GM19395 (cell line): ENCODE results near the gene VIPR2.

Experiments used
- ATAC-seq: cut with Tn5 transposase; IDR thresholded peaks from one replicate; pipeline ENCODE4 v1.9.1; 2021; ENCODE audit warnings: mild to moderate bottlenecking, moderate library complexity; ENCODE audit not compliant: unreplicated experiment

Gene VIPR2

DNA sequence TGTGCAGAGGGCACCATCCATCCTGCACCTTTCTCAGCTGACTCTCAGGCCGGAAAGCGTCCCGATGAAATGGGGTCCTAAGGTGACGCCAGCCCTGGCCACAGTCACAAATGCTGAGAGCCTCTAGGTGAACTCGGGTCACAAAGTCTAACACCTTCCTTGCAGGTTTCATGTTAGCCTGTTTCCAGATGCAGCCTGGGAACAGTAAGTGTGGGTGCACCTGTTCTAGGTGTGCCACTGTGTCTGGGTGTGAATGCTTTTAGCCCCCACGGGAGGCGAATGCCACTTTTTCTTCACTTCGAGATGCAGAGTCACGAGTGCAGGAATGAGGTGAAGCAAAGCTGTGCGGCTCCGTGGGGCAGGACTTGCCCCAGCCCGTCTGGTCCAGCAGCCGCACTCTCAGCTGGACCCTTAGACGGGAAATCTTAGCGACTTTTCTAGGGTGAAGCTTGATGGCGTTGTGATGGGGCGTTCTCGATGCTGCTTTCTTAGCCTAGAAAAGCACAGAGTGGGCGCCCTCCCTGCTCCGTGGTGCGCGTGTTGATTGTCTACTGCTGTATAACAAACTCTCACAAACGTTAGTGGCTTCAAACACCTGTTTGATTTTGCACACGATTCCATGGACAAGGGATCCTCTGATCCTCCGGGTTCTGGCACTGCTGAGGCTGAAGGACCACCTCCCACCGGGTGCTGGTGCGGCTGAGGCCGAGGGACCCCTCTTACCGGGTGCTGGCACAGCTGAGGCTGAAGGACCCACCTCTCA, 13.6 kb upstream of the VIPR2 start:
- ATAC-seq = no peak

DNA sequence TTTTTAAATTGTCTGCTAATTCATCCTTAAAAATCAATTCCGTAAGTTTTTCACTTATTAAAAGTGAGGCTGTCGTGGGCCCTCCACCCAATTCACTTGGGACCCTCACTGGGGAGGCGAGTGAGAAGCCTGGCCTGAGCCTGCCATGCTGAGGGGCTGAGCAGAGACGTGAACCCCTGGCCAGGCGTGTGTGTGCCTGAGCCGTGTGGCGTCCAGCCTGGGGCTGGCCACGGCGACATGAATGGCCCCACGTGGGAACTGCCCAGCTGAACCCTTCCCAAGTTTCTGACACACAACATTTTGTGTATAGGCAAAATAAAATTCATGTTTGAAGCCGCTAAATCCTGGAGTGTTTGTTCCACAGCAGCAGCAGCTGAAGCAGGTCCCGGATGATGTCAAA, 13.0 kb upstream of the VIPR2 start:
- no peak for ATAC-seq

GRCh38 chr7:159156436-159157245, 12.0 kb upstream of the VIPR2 start:
- no peak for ATAC-seq

- ATAC-seq = no peak
Observed at GRCh38 chr7:159155410-159155809, 10.7 kb upstream of the VIPR2 start.

GRCh38 chr7:159154243-159154642, 9.6 kb upstream of the VIPR2 start:
- no peak for ATAC-seq

DNA sequence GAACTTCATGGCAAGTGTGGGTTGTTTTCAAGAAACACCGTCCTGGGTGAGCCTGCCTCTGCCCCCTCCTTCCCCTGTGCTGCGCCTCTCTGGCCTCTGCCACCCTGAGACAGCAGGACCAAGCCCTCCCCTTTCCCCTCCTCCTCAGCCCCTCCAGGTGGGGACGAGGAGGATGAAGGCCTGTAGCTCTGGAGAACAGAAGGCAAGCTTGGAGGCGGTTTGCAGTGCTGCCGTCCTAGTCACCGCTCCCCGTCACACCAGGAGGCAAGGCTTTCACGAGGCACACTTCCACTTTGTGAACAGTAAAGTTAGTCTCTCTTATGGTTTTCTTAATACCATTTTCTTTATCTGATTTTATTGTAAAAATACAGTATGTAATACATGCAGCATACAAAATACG, 8.8 kb upstream of the VIPR2 start:
- no peak for ATAC-seq

DNA sequence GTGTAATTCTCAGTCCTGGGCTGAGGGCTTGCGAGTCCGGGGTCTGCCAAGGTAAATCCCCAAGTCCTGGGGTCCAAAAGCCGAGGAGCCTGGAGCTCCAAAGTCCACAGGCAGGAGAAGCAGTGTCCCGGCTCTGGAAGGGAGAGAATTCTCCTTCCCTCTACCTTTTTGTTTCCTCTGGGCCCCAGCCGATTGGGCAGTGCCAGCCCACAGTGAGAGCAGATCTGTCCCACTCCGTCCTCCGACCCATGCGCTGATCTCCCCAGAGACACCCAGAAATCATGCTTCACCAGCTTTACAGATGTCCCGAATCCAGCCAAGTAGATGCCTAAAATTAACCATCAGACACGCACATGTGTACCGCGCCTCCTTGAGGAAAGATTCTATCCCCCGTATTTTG, 8.1 kb upstream of the VIPR2 start:
- ATAC-seq = no peak

DNA sequence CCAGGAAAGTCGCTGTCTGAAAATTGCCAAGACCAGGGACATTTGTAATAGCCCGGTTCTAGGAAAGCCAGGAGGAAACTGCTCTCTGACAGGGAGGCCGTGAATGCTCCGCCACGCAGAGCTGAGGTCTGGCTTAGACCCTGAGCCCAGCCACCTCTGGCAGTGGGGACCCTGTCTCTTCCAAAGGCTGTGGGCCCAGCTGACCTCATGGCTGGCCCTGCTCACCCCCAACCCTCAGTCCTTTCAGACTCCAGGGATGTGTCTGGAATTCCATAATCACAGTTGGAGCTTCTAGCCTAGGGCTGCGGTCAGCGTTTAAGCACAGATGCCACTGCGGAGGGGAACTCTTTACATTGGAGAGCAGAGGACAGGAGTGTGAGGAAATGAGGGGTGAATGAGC, 6.6 kb upstream of the VIPR2 start:
- no peak for ATAC-seq

- ATAC-seq = no peak
Observed at GRCh38 chr7:159149488-159149887, 4.8 kb upstream of the VIPR2 start.

DNA sequence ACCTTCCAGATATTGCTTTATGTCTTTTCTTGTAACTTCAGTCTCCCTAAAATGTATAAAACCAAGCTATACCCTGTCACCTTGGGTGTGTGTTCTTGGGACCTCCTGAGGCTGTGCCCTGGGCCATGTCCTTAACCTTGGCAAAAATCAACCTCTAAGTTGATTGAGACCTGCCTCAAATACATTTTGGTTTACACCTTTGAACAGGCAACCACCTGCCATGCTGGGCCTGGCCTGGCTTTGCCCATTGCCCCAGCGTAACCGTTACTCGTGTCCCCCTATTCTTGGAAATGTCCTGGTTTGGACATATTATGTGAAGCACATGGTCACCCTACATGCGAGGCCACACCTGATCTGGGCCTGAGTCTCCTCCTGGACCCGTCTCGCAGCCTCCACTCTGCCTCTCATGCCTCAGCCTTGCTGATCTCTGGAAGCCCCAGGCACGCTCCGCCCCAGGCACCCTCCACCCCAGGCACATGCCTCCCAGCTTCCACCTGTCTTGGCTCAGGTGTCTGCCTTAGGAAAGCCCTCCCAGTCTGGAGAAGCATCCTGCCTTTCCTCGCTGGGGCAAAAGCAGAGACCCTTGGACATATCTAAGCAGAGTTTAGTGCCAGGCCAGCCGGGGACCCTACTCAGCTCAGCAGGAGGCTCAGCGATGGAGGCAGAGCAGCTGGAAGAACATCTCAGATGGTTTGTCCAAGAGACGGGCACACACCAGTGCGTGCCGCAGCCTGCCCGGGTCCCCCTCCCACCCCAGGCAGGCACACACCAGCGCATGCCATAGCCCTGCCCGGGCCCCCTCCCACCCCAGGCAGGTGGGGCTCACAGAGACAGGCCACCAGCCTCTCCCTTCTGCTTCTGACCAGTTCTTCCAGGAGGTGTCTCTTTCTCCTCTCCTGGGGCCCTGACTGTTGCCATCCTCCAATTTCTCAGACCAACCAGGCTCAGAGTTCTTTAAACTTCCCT, 4.0 kb upstream of the VIPR2 start:
- no peak for ATAC-seq

- no peak for ATAC-seq
Observed at GRCh38 chr7:159147687-159148086, 3.0 kb upstream of the VIPR2 start.

- ATAC-seq = no peak
Observed at GRCh38 chr7:159147246-159147645, 2.6 kb upstream of the VIPR2 start.

- no peak for ATAC-seq
Observed at GRCh38 chr7:159146084-159146858, 1.6 kb upstream of the VIPR2 start.

DNA sequence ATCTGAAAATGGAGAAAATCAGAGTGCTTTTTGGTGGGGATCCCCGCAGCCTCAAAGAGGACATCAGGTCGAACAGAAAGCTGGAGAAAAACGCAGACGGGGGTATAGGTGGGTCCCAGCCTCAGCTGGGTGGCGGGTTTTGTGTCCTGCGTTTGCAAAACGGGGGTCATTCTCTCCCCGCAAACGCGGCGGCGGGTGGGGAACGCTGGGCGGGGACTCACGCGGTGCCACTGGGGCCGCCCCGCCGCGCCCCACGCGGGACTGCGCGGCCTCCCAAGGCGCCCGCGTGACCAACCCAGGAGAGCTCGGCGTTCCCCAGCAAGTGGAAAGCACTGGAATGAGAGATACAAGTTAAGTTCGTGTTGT, 806 bp upstream of the VIPR2 start:
- no peak for ATAC-seq

- ATAC-seq = no peak
Observed at GRCh38 chr7:159143780-159144757, 598 bp downstream of the VIPR2 start.

DNA sequence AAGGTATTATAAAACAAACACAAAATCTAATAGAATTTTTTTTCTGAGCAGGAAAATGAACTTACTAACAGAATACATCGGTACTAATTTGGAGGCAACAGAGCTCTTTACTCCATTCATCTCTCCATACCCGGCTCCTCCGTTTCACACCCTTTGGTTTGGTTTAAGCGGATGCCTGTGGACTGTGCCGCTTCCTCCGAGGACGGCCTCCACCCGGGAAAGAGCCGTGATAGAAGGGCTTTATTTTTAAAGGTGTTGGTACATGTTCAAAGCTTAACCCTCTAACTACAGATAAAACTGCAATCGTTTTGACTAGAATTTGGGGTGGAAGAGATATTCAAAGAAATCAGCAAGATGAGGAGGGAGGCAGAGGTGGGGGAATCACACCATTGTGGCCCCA, 1.9 kb downstream of the VIPR2 start:
- ATAC-seq = no peak

DNA sequence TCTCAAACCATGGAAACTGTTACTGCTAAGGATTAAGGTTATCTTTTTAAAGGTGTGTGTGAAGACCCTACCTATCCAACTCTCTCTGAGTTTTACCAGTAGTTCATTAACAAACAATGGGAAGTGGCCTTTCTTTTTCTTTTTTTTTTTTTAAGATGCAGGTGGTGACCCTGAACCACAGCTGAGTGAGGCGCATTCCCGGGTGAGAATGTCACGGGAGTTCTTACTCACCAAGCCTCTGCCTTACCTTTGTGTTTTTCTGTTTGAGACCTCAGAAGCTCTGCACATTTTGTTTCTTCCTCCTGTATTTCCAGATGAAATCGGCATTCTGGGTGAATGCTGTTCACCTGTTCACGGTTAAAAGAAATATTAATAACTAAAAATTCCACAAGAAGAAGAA, 2.5 kb downstream of the VIPR2 start:
- ATAC-seq = no peak

DNA sequence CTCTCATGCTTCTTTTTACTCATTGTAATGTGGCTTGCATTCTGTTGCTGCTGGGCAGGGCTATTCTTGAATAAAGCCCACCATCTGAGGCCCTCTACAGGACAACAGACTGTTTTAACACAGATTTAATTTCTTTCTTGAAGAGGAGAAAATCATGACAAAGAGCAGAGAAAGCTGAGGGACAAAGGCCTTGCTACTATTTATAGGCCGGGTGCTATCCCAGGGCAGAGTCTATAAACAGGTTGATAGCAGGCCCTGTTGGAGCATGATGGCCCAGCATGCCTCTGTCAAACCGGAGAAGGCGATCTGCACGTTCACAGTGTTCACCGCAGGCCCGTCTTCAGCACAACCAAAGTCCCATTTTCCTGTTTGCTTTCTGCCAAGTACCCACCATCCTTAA, 3.0 kb downstream of the VIPR2 start:
- ATAC-seq = no peak

GRCh38 chr7:159141167-159141566, 3.5 kb downstream of the VIPR2 start:
- no peak for ATAC-seq
